Measurements from ENCODE around the gene TMEM8B.

- no peak for TF ChIP-seq POLR2A (IDR thresholded peaks at IDR 0.05)
- no peak for TF ChIP-seq CTCF (IDR thresholded peaks at IDR 0.05 in 8 of 11, conservative IDR thresholded peaks at IDR 0.05 in 3 of 11)
Measured at GRCh38 chr9:35801328-35802128, 27.5 kb upstream of the TMEM8B start.
